ENCODE results near the gene C6orf136. TPM values are rescaled to one million over a fixed set of nuclear protein-coding genes. Genes with fewer than 3 reads are reported as not detected.

Gene C6orf136
- total and polyA plus RNA-seq, 10 of the 15 experiments (the other 5 are each of a cell fraction or from before 2014, with no cell fraction given) = 5.2 to 24.1 (median 14.9) TPM

DNA sequence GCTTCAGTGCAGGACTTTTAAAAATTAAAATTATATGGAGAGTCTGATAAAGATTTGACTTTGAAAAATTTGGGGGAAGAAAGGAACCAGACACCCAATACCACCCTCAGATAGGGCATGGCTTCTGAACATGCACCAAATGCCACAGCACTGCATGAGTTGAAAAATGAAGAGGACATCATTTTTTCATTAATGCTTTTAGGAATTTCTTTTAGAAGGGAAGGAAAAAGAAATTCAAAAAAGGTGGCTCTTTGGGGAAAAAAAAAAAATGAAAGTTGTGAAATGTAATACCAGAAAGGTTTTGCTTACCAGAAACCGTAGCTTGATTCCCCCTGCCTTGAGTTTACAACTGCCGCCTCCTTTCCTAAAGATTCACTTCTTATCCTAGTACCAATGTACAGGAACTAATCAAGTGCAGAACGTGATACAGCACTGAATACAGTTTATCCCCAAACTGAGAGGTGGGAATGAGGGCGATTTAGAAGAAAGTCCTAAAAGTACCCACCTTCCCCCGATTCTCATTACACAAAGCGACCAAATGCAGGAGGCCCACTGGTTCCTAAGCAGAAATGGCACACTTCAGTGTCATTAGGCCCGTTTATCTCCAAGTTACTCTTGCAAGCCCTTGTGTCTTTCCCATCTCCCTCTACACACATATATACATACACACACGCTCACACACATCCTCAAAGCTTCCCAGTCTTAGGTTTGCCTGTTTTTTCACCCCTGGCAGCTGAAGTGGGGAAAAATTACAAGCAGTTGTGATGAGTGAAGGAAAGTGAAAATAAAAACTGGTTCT lies 32.7 kb upstream of the C6orf136 start:
- intact Hi-C loops (cut with micrococcal nuclease; ENCODE audit: unreplicated experiment) = no loop called here
- FAIRE-seq (no peak), DNase-seq (ENCODE audit: low read depth, low spot score) (no peak), ATAC-seq (no peak)
- H3K79me2 ChIP-seq (ENCODE audit: control insufficient read depth, insufficient read depth, low read length) = peaks cover 56% of the 10 kb centered on the region
- H3K27ac ChIP-seq (ENCODE audit: control insufficient read depth, insufficient read depth) = peak overlapping the region; percentile 45
- H3K9ac ChIP-seq (ENCODE audit: control insufficient read depth, insufficient read depth, low read length) = peak overlapping the region; percentile 100
- no TSS peak for BruUV-seq (replicated peaks)
- H2AFZ ChIP-seq (ENCODE audit: control insufficient read depth, low read depth, low read length) = no peak overlapping the region
- 41% methylated on average over 8 of the region's 8 CpGs for WGBS (ENCODE audit: insufficient coverage, insufficient replicate concordance, low lambda C conversion rate, missing lambda C conversion rate)
- no peak for TF ChIP-seq EZH2 (IDR thresholded peaks at IDR 0.05; ENCODE audit: borderline replicate concordance, control insufficient read depth, low read depth, low read length)
- 0 out of 2 replicates have a peak, but pooled peaks have one; percentile 9 for TF ChIP-seq TCF7 (IDR thresholded peaks at IDR 0.05; ENCODE audit: borderline replicate concordance)
- TF ChIP-seq MTA3 (IDR thresholded peaks at IDR 0.05; ENCODE audit: borderline replicate concordance, low read length) = peak; percentile 41
- peak; percentile 49; the same call in 1 of the 2 replicates for TF ChIP-seq BMI1 (IDR thresholded peaks at IDR 0.05; ENCODE audit: borderline replicate concordance)
- TF ChIP-seq POLR2AphosphoS2 (IDR thresholded peaks at IDR 0.05; ENCODE audit: low read depth, low read length) = peak; percentile 21; the same call in 1 of the 2 replicates
- TF ChIP-seq BACH1 (IDR thresholded peaks at IDR 0.05; ENCODE audit: borderline replicate concordance) = peak; percentile 75
- TF ChIP-seq CBX3 (IDR thresholded peaks at IDR 0.05; ENCODE audit: borderline replicate concordance, low read depth) = no peak
- TF ChIP-seq TARDBP (IDR thresholded peaks at IDR 0.05; ENCODE audit: borderline replicate concordance) = peak; percentile 70; the same call in 1 of the 2 replicates
- 0 out of 2 replicates have a peak, but pooled peaks have one; percentile 12 for TF ChIP-seq HDGF (IDR thresholded peaks at IDR 0.05)
- no peak for TF ChIP-seq IKZF1 (conservative IDR thresholded peaks at IDR 0.05)
- TF ChIP-seq FOXM1 (IDR thresholded peaks at IDR 0.05; ENCODE audit: low read depth, low read length) = peak; percentile 24; the same call in 1 of the 2 replicates
- peak; percentile 63; the same call in 2 of the 3 replicates for TF ChIP-seq POU2F2 (IDR thresholded peaks at IDR 0.05; ENCODE audit: borderline replicate concordance, low read depth, low read length)
- TF ChIP-seq RCOR1 (conservative IDR thresholded peaks at IDR 0.05; ENCODE audit: low read depth, low read length) = 0 out of 2 replicates have a peak, but pooled peaks have one; percentile 61
- TF ChIP-seq GATAD2B (conservative IDR thresholded peaks at IDR 0.05; ENCODE audit: low read depth) = no peak
- no peak for TF ChIP-seq YBX1 (IDR thresholded peaks at IDR 0.05)
- TF ChIP-seq BHLHE40 (IDR thresholded peaks at IDR 0.05; ENCODE audit: borderline replicate concordance in 1 of 2, low read depth in 2 of 2, low read length in 1 of 2) = no peak
- TF ChIP-seq SMAD5 (IDR thresholded peaks at IDR 0.05; ENCODE audit: low read depth) = peak; percentile 62; the same call in 1 of the 2 replicates
- peak; percentile 74 for TF ChIP-seq POLR2A (IDR thresholded peaks at IDR 0.05; ENCODE audit: low read depth, low read length)
- TF ChIP-seq CREM (IDR thresholded peaks at IDR 0.05; ENCODE audit: low read depth) = no peak
- TF ChIP-seq STAT1 (conservative IDR thresholded peaks at IDR 0.05) = no peak
- TF ChIP-seq POLR2AphosphoS5 (IDR thresholded peaks at IDR 0.05; ENCODE audit: low read length) = peak; percentile 72
- TF ChIP-seq RB1 (IDR thresholded peaks at IDR 0.05; ENCODE audit: borderline replicate concordance) = no peak
- ChIA-PET RAD21 (ENCODE audit: unreplicated experiment) (interaction anchor here (0.7 to 2.4 kb wide), 14 partner anchors 16 to 299 kb away, joined by 3 to 8 read pairs (median 4); partner anchors contain the start of genes ABCF1, DDR1 and VARS2), SMC1A (ENCODE audit: uncharacterized antibody, unreplicated experiment) (interaction anchor here (0.7 to 3.5 kb wide), 23 partner anchors 14 to 299 kb away, joined by 3 to 19 read pairs (median 4); partner anchors contain the start of genes PRR3 and VARS2), CTCF (interaction anchor here (0.7 to 4.2 kb wide), 21 partner anchors 14 to 881 kb away, joined by 3 to 41 read pairs (median 6); partner anchors contain the start of genes ABCF1 and DHX16), POLR2A (interaction anchor here (0.5 to 3.1 kb wide), 40 partner anchors 7 to 1989 kb away, joined by 3 to 16 read pairs (median 5); partner anchors contain the start of genes ABCF1, GNL1, MDC1 and MUC21)
- no peaks in the 10 kb centered on the region for H3K27me3 ChIP-seq (replicated peaks in 1 of 2; ENCODE audit: control insufficient read depth in 2 of 2, insufficient read depth in 2 of 2, low read length in 1 of 2)
- 0 out of 2 replicates have a peak, but pooled peaks cover 6% of the 10 kb centered on the region for H4K20me1 ChIP-seq (ENCODE audit: control insufficient read depth, insufficient read depth)
- in situ Hi-C loops (cut with MboI) = no loop called here
- H3K9me3 ChIP-seq (replicated peaks; ENCODE audit: control insufficient read depth, insufficient read depth, low read length) = no peaks in the 10 kb centered on the region; the same call in 2 of the 3 replicates
- peak overlapping the region; percentile 87 for H3K4me2 ChIP-seq (ENCODE audit: control insufficient read depth, insufficient read depth)
- H3K4me1 ChIP-seq (ENCODE audit: control insufficient read depth, insufficient read depth, low read length) = peaks cover 3% of the 10 kb centered on the region
- peaks cover 1 to 38% of the 10 kb centered on the region in 2 experiments for H3K36me3 ChIP-seq (ENCODE audit: control insufficient read depth in 2 of 2, insufficient read depth in 2 of 2, low read length in 1 of 2)
- H3K4me3 ChIP-seq = peak overlapping the region; percentile 58
